ENCODE data around the gene WWP2.
"Not testable (repeated sequence)": the region's sequence is repeated elsewhere in the genome, so short reads cannot be mapped to it uniquely, and the experiment has no call there.

Gene WWP2

DNA sequence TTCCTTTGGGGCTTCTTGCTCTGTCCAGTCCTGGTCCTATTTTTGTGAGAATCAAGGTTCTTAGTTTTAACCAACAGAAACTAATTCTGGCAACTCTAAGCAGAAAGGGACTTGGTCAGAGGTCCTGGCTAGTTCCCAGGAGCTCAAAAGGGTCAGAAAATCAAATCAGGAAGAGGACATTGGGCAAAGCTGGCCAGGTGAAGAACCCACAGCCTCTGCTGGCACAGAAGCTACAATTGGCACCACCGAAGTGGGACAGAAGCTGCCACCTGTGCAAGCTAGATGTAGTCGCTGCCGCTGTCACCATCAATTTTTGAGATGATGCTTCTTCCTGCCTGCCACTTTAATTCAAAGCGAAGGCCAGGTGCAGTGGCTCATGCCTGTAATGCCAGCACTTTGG, 207.5 kb downstream of the WWP2 start:
- not testable (repeated sequence) for H4K20me1 ChIP-seq (ENCODE audit: insufficient read depth, low read length, poor library complexity, severe bottlenecking); H3K9me3 ChIP-seq (ENCODE audit: insufficient read depth, low read depth, low read length); H3K4me1 ChIP-seq (ENCODE audit: insufficient read depth, low read length, poor library complexity, severe bottlenecking); H3K79me2 ChIP-seq (ENCODE audit: insufficient read depth, low read length); H3K27me3 ChIP-seq (ENCODE audit: insufficient read depth, low read length, poor library complexity, severe bottlenecking); H3K36me3 ChIP-seq (ENCODE audit: insufficient read depth, low read length); H3K9me2 ChIP-seq (replicated peaks; ENCODE audit: low read depth, low read length); H3K9ac ChIP-seq (ENCODE audit: low read depth, low read length, poor library complexity, severe bottlenecking); H3K4me3 ChIP-seq (ENCODE audit: low read length, poor library complexity, severe bottlenecking); H3F3A ChIP-seq (ENCODE audit: low read depth); H3K4me2 ChIP-seq (ENCODE audit: low read depth, low read length, poor library complexity, severe bottlenecking); H2AFZ ChIP-seq (ENCODE audit: low read length)

DNA sequence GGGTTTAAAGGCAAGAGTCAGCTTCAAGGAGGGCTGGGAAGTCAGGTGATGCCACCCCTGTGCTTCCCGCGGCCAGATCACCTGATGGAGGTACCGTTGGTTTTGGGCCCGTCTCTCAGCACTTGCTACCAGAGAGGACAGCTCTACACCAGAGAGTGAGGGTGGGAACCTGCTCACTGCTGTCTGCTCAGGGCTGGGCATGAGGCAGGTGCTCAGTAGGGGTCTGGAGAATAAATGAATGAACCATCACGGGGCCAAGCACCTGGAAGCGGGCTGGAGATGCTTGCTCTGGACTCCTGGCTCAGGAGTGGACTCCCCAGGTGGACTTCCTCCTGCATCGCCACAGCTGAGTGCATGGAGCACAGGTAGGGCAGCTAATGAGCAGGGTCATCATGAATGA, 210.0 kb downstream of the WWP2 start:
- not testable (repeated sequence) for H3K9me3 ChIP-seq (ENCODE audit: insufficient read depth, low read depth, low read length); H2AFZ ChIP-seq (ENCODE audit: low read length); H3K4me2 ChIP-seq (ENCODE audit: low read depth, low read length, poor library complexity, severe bottlenecking); H3K4me3 ChIP-seq (ENCODE audit: low read length, poor library complexity, severe bottlenecking); H3K9me2 ChIP-seq (replicated peaks; ENCODE audit: low read depth, low read length); H3F3A ChIP-seq (ENCODE audit: low read depth); H3K79me2 ChIP-seq (ENCODE audit: insufficient read depth, low read length); H3K36me3 ChIP-seq (ENCODE audit: insufficient read depth, low read length); H3K27me3 ChIP-seq (ENCODE audit: insufficient read depth, low read length, poor library complexity, severe bottlenecking); H3K9ac ChIP-seq (ENCODE audit: low read depth, low read length, poor library complexity, severe bottlenecking); H3K4me1 ChIP-seq (ENCODE audit: insufficient read depth, low read length, poor library complexity, severe bottlenecking); H4K20me1 ChIP-seq (ENCODE audit: insufficient read depth, low read length, poor library complexity, severe bottlenecking)

DNA sequence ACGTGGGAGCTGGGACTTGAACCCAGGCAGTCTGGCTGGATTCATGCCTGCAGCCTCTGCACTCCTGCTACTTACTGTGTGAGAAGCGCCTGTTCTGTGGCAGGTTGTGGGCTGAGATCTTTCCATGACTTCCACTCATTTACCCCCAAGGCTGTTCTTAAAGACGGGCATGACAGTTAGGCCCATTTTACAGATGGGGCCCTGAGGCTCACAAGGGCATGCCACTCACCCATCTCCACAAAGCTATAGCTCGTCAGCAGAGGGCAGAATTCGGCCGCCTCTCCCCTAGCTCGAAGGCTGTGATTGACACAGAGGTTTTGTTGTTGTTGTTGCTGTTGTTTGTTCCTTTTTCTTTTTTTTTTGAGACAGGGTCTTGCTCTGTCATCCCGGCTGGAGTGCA, 210.8 kb downstream of the WWP2 start:
- not testable (repeated sequence) for H3K4me1 ChIP-seq (ENCODE audit: insufficient read depth, low read length, poor library complexity, severe bottlenecking); H4K20me1 ChIP-seq (ENCODE audit: insufficient read depth, low read length, poor library complexity, severe bottlenecking); H3K9me3 ChIP-seq (ENCODE audit: insufficient read depth, low read depth, low read length); H3K79me2 ChIP-seq (ENCODE audit: insufficient read depth, low read length); H3K4me2 ChIP-seq (ENCODE audit: low read depth, low read length, poor library complexity, severe bottlenecking); H3K9me2 ChIP-seq (replicated peaks; ENCODE audit: low read depth, low read length); H3K27me3 ChIP-seq (ENCODE audit: insufficient read depth, low read length, poor library complexity, severe bottlenecking); H2AFZ ChIP-seq (ENCODE audit: low read length); H3K9ac ChIP-seq (ENCODE audit: low read depth, low read length, poor library complexity, severe bottlenecking); H3K4me3 ChIP-seq (ENCODE audit: low read length, poor library complexity, severe bottlenecking); H3K36me3 ChIP-seq (ENCODE audit: insufficient read depth, low read length); H3F3A ChIP-seq (ENCODE audit: low read depth)

DNA sequence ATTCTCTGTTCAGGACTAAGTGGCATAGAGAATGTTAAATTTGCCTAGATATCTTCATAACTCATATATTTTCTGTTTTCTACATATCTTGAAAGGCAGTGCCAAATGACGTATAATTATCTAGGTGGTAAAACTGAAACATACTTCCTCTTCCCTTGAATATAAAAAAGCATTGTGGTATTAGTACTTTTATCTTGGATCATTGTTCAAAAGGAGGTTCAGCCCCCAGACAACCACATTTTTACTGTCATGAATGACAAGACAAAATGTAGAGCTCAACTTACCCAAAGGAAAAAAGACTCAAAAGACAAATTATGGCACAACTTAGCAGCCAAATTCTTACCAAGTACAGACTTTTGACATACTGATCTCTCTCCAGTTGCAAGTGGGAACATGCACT, 223.1 kb downstream of the WWP2 start:
- H2AFZ ChIP-seq (ENCODE audit: low read length); H4K20me1 ChIP-seq (ENCODE audit: insufficient read depth, low read length, poor library complexity, severe bottlenecking); H3K36me3 ChIP-seq (ENCODE audit: insufficient read depth, low read length); H3K9me2 ChIP-seq (replicated peaks; ENCODE audit: low read depth, low read length); H3K4me1 ChIP-seq (ENCODE audit: insufficient read depth, low read length, poor library complexity, severe bottlenecking); H3K79me2 ChIP-seq (ENCODE audit: insufficient read depth, low read length); H3K9me3 ChIP-seq (ENCODE audit: insufficient read depth, low read depth, low read length); H3K4me3 ChIP-seq (ENCODE audit: low read length, poor library complexity, severe bottlenecking); H3K9ac ChIP-seq (ENCODE audit: low read depth, low read length, poor library complexity, severe bottlenecking); H3K4me2 ChIP-seq (ENCODE audit: low read depth, low read length, poor library complexity, severe bottlenecking); H3F3A ChIP-seq (ENCODE audit: low read depth); H3K27me3 ChIP-seq (ENCODE audit: insufficient read depth, low read length, poor library complexity, severe bottlenecking): not testable (repeated sequence)
